Measurements from ENCODE around the gene CAMTA1. TPM values are rescaled to one million over a fixed set of nuclear protein-coding genes. Genes with fewer than 3 reads are reported as not detected.

The CAMTA1 gene
- total RNA-seq, 1 donor from 2014 or later = 62.9 TPM

GRCh38 chr1:7043191-7043549 is 257.9 kb downstream of the CAMTA1 start:
- H3K36me3 ChIP-seq = no peaks in the 10 kb centered on the region
- H3K27me3 ChIP-seq = peaks cover 3% of the 10 kb centered on the region
- no peak overlapping the region for H3K27ac ChIP-seq
- no peaks in the 10 kb centered on the region for H3K9me3 ChIP-seq
- TF ChIP-seq CTCF (IDR thresholded peaks at IDR 0.05) (no peak), POLR2A (IDR thresholded peaks at IDR 0.05) (no peak), POLR2AphosphoS5 (IDR thresholded peaks at IDR 0.05; ENCODE audit: insufficient read depth in 1 of 2, low read depth in 1 of 2) (no peak)
- no peak for DNase-seq (ENCODE audit: extremely low spot score in 2 of 2)
- intact Hi-C loops (cut with DNase I) = loop anchor here (5.0 kb wide), 1 partner anchor 604 kb away; no protein-coding TSS in a partner anchor
- no peak overlapping the region for H3K4me3 ChIP-seq
- H3K4me1 ChIP-seq = no peaks in the 10 kb centered on the region

- H3K27ac ChIP-seq = no peak overlapping the region
- TF ChIP-seq POLR2A (IDR thresholded peaks at IDR 0.05) = no peak
- no peak for TF ChIP-seq POLR2AphosphoS5 (IDR thresholded peaks at IDR 0.05; ENCODE audit: insufficient read depth in 1 of 2, low read depth in 1 of 2)
- no peak for TF ChIP-seq CTCF (IDR thresholded peaks at IDR 0.05)
- no peaks in the 10 kb centered on the region for H3K4me1 ChIP-seq
- peaks cover 3% of the 10 kb centered on the region for H3K27me3 ChIP-seq
- H3K4me3 ChIP-seq = no peak overlapping the region
- no peak for DNase-seq (ENCODE audit: extremely low spot score in 2 of 2)
- no peaks in the 10 kb centered on the region for H3K9me3 ChIP-seq
- intact Hi-C loops (cut with DNase I) = loop anchor here (5.0 kb wide), 1 partner anchor 603 kb away; no protein-coding TSS in a partner anchor
- H3K36me3 ChIP-seq = no peaks in the 10 kb centered on the region
These were observed 258.7 kb downstream of the CAMTA1 start for GRCh38 chr1:7043719-7044535.

- no peak overlapping the region for H3K27ac ChIP-seq
- H3K4me3 ChIP-seq = no peak overlapping the region
- intact Hi-C loops (cut with DNase I) = no loop called here
- H3K9me3 ChIP-seq = no peaks in the 10 kb centered on the region
- no peak for TF ChIP-seq POLR2A (IDR thresholded peaks at IDR 0.05)
- no peak for TF ChIP-seq POLR2AphosphoS5 (IDR thresholded peaks at IDR 0.05; ENCODE audit: insufficient read depth in 1 of 2, low read depth in 1 of 2)
- TF ChIP-seq CTCF (IDR thresholded peaks at IDR 0.05) = no peak
- DNase-seq (ENCODE audit: extremely low spot score in 2 of 2) = no peak
- peaks cover 3% of the 10 kb centered on the region for H3K27me3 ChIP-seq
- no peaks in the 10 kb centered on the region for H3K36me3 ChIP-seq
- no peaks in the 10 kb centered on the region for H3K4me1 ChIP-seq
These were observed 260.6 kb downstream of the CAMTA1 start for GRCh38 chr1:7045897-7046296.

GRCh38 chr1:7046314-7046713 is 261.1 kb downstream of the CAMTA1 start:
- TF ChIP-seq CTCF (IDR thresholded peaks at IDR 0.05) = no peak
- no peak for TF ChIP-seq POLR2A (IDR thresholded peaks at IDR 0.05)
- TF ChIP-seq POLR2AphosphoS5 (IDR thresholded peaks at IDR 0.05; ENCODE audit: insufficient read depth in 1 of 2, low read depth in 1 of 2) = no peak
- intact Hi-C loops (cut with DNase I) = no loop called here
- Histone ChIP-seq H3K4me3 (no peak overlapping the region), H3K9me3 (no peaks in the 10 kb centered on the region), H3K36me3 (no peaks in the 10 kb centered on the region), H3K4me1 (no peaks in the 10 kb centered on the region), H3K27me3 (peaks cover 3% of the 10 kb centered on the region), H3K27ac (no peak overlapping the region)
- DNase-seq (ENCODE audit: extremely low spot score in 2 of 2) = no peak

GRCh38 chr1:7046891-7047290 is 261.6 kb downstream of the CAMTA1 start:
- Histone ChIP-seq H3K9me3 (no peaks in the 10 kb centered on the region), H3K27ac (no peak overlapping the region), H3K27me3 (peaks cover 3% of the 10 kb centered on the region), H3K4me1 (no peaks in the 10 kb centered on the region), H3K4me3 (no peak overlapping the region), H3K36me3 (no peaks in the 10 kb centered on the region)
- intact Hi-C loops (cut with DNase I) = no loop called here
- no peak for DNase-seq (ENCODE audit: extremely low spot score in 2 of 2)
- TF ChIP-seq POLR2A (IDR thresholded peaks at IDR 0.05) (no peak), CTCF (IDR thresholded peaks at IDR 0.05) (no peak), POLR2AphosphoS5 (IDR thresholded peaks at IDR 0.05; ENCODE audit: insufficient read depth in 1 of 2, low read depth in 1 of 2) (no peak)
